Suprapubic skin (tissue), 4 donors: ENCODE data around the gene EIF2B5.

ENCODE experiments used
- EP300 ChIP-seq: sonication (generic); formaldehyde crosslinking; IDR thresholded peaks from one replicate; pipeline ENCODE4 v1.6.1; 2017; ENCODE audit warnings: antibody characterized with exemption
- POLR2A ChIP-seq, 2 donors: fragments of 450-650 bp; IDR thresholded peaks; one replicate each; pipeline ENCODE4 v1.6.1; 2017; ENCODE audit warnings: antibody characterized with exemption in 2 of 2, mild to moderate bottlenecking in 2 of 2, moderate library complexity in 2 of 2
- POLR2AphosphoS5 ChIP-seq, 3 donors: sonication (generic); formaldehyde crosslinking; IDR thresholded peaks; one replicate each; pipeline ENCODE4 v1.6.1; 2017; ENCODE audit warnings: antibody characterized with exemption in 3 of 3
- TF ChIP-seq, protein P1 (sequence below), 2 donors: fragments of 200-600 bp in 1 of 2; fragments of 450-650 bp in 1 of 2; sonication (generic) in 1 of 2; IDR thresholded peaks; one replicate each; pipeline ENCODE4 v1.5.1; 2016 to 2019; ENCODE audit warnings: antibody characterized with exemption in 2 of 2, mild to moderate bottlenecking in 1 of 2, moderate library complexity in 1 of 2

DNA sequence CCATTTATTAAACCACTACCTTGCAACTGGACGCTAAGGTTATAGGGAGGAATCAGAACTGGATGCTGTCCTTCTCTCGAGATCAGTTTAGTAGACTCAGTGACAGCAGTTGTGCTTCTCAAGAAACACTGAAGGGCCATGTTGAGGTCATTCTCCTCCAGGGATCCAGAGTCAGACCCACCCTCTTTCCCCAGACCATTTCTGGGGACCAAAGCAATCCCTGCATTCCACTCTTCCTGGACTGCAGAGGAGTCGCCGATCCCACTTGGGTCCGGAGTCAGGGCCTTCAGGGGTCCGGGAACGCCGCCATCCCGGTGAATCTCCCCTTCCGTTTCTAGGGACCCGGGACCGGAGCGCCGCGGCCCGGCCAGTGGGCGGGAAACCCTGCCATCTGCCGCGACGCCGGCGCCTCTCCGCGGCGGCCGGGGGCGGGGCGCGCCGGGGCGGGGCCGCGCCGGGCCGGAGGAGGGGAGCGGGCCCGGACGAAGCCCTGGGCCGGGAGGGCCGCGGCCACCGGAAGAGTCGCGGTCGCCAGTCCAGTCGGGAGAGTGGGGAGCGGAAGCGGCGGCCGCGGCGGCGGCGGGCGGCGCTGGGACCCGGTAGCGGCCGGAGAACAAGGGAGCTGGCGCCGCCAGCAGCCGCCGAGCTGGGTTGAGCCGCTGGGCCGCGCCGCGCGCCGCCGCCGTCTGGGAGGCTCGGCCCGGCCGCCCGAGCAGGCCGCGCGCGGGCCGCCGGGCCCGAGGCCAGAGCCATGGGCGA is 19.9 kb downstream of the EIF2B5 start, which contains the start of gene DVL3:
- TF ChIP-seq, protein P1, sequence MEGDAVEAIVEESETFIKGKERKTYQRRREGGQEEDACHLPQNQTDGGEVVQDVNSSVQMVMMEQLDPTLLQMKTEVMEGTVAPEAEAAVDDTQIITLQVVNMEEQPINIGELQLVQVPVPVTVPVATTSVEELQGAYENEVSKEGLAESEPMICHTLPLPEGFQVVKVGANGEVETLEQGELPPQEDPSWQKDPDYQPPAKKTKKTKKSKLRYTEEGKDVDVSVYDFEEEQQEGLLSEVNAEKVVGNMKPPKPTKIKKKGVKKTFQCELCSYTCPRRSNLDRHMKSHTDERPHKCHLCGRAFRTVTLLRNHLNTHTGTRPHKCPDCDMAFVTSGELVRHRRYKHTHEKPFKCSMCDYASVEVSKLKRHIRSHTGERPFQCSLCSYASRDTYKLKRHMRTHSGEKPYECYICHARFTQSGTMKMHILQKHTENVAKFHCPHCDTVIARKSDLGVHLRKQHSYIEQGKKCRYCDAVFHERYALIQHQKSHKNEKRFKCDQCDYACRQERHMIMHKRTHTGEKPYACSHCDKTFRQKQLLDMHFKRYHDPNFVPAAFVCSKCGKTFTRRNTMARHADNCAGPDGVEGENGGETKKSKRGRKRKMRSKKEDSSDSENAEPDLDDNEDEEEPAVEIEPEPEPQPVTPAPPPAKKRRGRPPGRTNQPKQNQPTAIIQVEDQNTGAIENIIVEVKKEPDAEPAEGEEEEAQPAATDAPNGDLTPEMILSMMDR (IDR thresholded peaks at IDR 0.05), result no peak
- TF ChIP-seq EP300 (no peak), POLR2A (IDR thresholded peaks at IDR 0.05) (no peak), POLR2AphosphoS5 (IDR thresholded peaks at IDR 0.05) (no peak)
